ENCODE results near the gene VOPP1.

VOPP1 gene

DNA sequence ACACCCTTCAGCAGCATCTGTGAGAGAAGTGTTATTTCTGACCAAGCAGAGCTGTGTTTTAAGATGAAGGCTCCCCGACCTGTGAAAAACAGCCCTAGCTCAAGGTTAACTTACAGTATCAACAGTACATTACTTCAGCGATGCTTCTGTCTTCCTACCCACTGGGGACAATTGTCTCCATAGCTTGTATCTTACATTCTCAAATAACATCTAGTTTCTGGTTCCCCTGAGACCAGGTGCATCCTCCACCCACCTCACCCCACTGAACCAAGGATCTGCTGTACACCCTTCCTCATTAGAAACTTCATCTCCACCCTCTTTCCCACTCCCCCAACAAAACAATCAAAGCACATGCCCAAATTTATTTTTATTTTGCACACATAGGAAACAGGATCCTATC lies 102.0 kb downstream of the VOPP1 start:
- Histone ChIP-seq H3K9me3 (ENCODE audit: insufficient read depth, low read depth, low read length) (no peaks in the 10 kb centered on the region), H3K4me1 (ENCODE audit: insufficient read depth, low read length, poor library complexity, severe bottlenecking) (no peaks in the 10 kb centered on the region), H3K27me3 (ENCODE audit: insufficient read depth, low read length, poor library complexity, severe bottlenecking) (no peaks in the 10 kb centered on the region), H3K4me2 (ENCODE audit: low read depth, low read length, poor library complexity, severe bottlenecking) (no peak overlapping the region), H3K79me2 (ENCODE audit: insufficient read depth, low read length) (no peaks in the 10 kb centered on the region), H3K4me3 (ENCODE audit: low read length, poor library complexity, severe bottlenecking) (no peak overlapping the region), H3K36me3 (ENCODE audit: insufficient read depth, low read length) (peaks cover 17% of the 10 kb centered on the region; the same call in 1 of the 2 replicates), H3F3A (ENCODE audit: low read depth) (no peaks in the 10 kb centered on the region), H4K20me1 (ENCODE audit: insufficient read depth, low read length, poor library complexity, severe bottlenecking) (no peaks in the 10 kb centered on the region), H3K9ac (ENCODE audit: low read depth, low read length, poor library complexity, severe bottlenecking) (no peak overlapping the region), H3K9me2 (replicated peaks; ENCODE audit: low read depth, low read length) (no peaks in the 10 kb centered on the region), H2AFZ (ENCODE audit: low read length) (no peak overlapping the region)
- TF ChIP-seq, protein P1, sequence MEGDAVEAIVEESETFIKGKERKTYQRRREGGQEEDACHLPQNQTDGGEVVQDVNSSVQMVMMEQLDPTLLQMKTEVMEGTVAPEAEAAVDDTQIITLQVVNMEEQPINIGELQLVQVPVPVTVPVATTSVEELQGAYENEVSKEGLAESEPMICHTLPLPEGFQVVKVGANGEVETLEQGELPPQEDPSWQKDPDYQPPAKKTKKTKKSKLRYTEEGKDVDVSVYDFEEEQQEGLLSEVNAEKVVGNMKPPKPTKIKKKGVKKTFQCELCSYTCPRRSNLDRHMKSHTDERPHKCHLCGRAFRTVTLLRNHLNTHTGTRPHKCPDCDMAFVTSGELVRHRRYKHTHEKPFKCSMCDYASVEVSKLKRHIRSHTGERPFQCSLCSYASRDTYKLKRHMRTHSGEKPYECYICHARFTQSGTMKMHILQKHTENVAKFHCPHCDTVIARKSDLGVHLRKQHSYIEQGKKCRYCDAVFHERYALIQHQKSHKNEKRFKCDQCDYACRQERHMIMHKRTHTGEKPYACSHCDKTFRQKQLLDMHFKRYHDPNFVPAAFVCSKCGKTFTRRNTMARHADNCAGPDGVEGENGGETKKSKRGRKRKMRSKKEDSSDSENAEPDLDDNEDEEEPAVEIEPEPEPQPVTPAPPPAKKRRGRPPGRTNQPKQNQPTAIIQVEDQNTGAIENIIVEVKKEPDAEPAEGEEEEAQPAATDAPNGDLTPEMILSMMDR (conservative IDR thresholded peaks at IDR 0.05; ENCODE audit: low read length), result no peak
- no peak for TF ChIP-seq EZH2phosphoT487 (IDR thresholded peaks at IDR 0.05; ENCODE audit: borderline replicate concordance)

DNA sequence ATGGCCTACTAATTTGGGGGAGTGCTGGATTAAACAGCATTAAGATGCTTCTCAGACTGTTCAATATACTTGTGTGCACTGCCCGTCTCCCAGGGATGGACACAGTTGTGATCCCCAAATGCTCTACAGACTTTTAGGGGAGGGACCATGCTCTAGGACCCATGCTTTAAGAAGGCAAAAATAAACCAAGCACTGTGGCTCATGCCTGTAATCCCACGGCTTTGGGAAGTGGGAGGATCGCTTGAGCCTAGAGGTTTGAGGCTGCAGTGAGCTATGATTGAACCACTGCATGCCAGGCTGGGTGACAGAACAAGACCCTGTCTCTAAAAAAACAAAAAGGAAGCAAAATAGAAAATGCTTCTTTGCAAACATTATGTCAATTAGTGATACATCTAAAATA lies 102.6 kb downstream of the VOPP1 start:
- Histone ChIP-seq H3K9me3 (ENCODE audit: insufficient read depth, low read depth, low read length) (no peaks in the 10 kb centered on the region), H3K36me3 (ENCODE audit: insufficient read depth, low read length) (peaks cover 20% of the 10 kb centered on the region; the same call in 1 of the 2 replicates), H3K4me2 (ENCODE audit: low read depth, low read length, poor library complexity, severe bottlenecking) (no peak overlapping the region), H4K20me1 (ENCODE audit: insufficient read depth, low read length, poor library complexity, severe bottlenecking) (no peaks in the 10 kb centered on the region), H3K27me3 (ENCODE audit: insufficient read depth, low read length, poor library complexity, severe bottlenecking) (no peaks in the 10 kb centered on the region), H3K4me3 (ENCODE audit: low read length, poor library complexity, severe bottlenecking) (no peak overlapping the region), H3F3A (ENCODE audit: low read depth) (no peaks in the 10 kb centered on the region), H3K4me1 (ENCODE audit: insufficient read depth, low read length, poor library complexity, severe bottlenecking) (no peaks in the 10 kb centered on the region), H3K79me2 (ENCODE audit: insufficient read depth, low read length) (no peaks in the 10 kb centered on the region), H2AFZ (ENCODE audit: low read length) (no peak overlapping the region), H3K9ac (ENCODE audit: low read depth, low read length, poor library complexity, severe bottlenecking) (no peak overlapping the region), H3K9me2 (replicated peaks; ENCODE audit: low read depth, low read length) (no peaks in the 10 kb centered on the region)
- no peak for TF ChIP-seq EZH2phosphoT487 (IDR thresholded peaks at IDR 0.05; ENCODE audit: borderline replicate concordance)

DNA sequence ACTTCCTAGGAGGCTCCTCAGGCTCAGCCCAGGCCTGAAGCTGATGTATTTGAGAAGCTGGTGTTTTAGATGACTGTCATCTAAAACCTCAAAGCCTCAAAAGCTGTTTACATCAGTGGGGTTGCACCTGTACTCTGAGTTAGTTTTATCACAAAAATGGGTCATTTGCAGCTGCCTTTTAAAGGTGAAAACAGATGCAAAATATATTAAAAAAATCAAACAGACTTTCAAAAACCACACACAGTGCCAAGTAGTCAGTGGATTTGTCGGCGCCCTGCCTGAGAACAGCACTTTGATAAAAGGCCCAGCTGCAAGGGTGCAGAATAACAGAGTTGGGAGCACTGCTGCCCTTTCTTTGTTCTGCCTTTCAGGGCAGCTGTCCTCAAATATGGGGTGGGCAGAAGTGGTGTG lies 103.0 kb downstream of the VOPP1 start:
- no peaks in the 10 kb centered on the region for H3K4me1 ChIP-seq (ENCODE audit: insufficient read depth, low read length, poor library complexity, severe bottlenecking)
- H3K4me3 ChIP-seq (ENCODE audit: low read length, poor library complexity, severe bottlenecking), result no peak overlapping the region
- no peak overlapping the region for H3K9ac ChIP-seq (ENCODE audit: low read depth, low read length, poor library complexity, severe bottlenecking)
- H2AFZ ChIP-seq (ENCODE audit: low read length), result no peak overlapping the region
- peaks cover 25% of the 10 kb centered on the region; the same call in 1 of the 2 replicates for H3K36me3 ChIP-seq (ENCODE audit: insufficient read depth, low read length)
- H3K9me3 ChIP-seq (ENCODE audit: insufficient read depth, low read depth, low read length), result no peaks in the 10 kb centered on the region
- H3F3A ChIP-seq (ENCODE audit: low read depth), result no peaks in the 10 kb centered on the region
- no peaks in the 10 kb centered on the region for H3K79me2 ChIP-seq (ENCODE audit: insufficient read depth, low read length)
- H4K20me1 ChIP-seq (ENCODE audit: insufficient read depth, low read length, poor library complexity, severe bottlenecking), result no peaks in the 10 kb centered on the region
- no peaks in the 10 kb centered on the region for H3K9me2 ChIP-seq (replicated peaks; ENCODE audit: low read depth, low read length)
- TF ChIP-seq EZH2phosphoT487 (IDR thresholded peaks at IDR 0.05; ENCODE audit: borderline replicate concordance), result no peak
- TF ChIP-seq, protein P1 (conservative IDR thresholded peaks at IDR 0.05; ENCODE audit: low read length), result no peak
- no peak overlapping the region for H3K4me2 ChIP-seq (ENCODE audit: low read depth, low read length, poor library complexity, severe bottlenecking)
- no peaks in the 10 kb centered on the region for H3K27me3 ChIP-seq (ENCODE audit: insufficient read depth, low read length, poor library complexity, severe bottlenecking)

DNA sequence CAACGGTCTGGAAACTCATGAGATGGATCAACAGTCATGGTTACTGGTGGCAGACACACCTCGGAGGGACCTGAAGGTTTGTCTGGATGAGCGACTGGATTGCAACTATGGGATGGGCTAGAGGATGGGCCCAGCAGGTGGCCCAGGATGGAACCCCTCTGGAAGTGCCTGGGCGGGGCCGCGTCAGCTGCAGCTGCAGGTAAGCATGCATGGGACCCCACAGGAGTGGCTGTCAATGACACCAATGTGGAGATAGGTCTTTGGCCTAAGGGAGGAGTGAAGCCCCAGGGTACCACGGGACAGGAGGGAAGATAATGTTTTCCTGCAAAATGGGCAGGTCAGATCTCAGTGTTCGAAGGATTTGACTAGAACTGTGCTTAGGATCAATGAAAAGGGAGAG lies 103.8 kb downstream of the VOPP1 start:
- peaks cover 29% of the 10 kb centered on the region; the same call in 1 of the 2 replicates for H3K36me3 ChIP-seq (ENCODE audit: insufficient read depth, low read length)
- H3K4me3 ChIP-seq (ENCODE audit: low read length, poor library complexity, severe bottlenecking), result no peak overlapping the region
- H2AFZ ChIP-seq (ENCODE audit: low read length), result no peak overlapping the region
- H3K4me1 ChIP-seq (ENCODE audit: insufficient read depth, low read length, poor library complexity, severe bottlenecking), result no peaks in the 10 kb centered on the region
- H3F3A ChIP-seq (ENCODE audit: low read depth), result no peaks in the 10 kb centered on the region
- no peaks in the 10 kb centered on the region for H3K9me2 ChIP-seq (replicated peaks; ENCODE audit: low read depth, low read length)
- no peak overlapping the region for H3K4me2 ChIP-seq (ENCODE audit: low read depth, low read length, poor library complexity, severe bottlenecking)
- no peaks in the 10 kb centered on the region for H3K27me3 ChIP-seq (ENCODE audit: insufficient read depth, low read length, poor library complexity, severe bottlenecking)
- TF ChIP-seq, protein P1 (conservative IDR thresholded peaks at IDR 0.05; ENCODE audit: low read length), result no peak
- no peak for TF ChIP-seq EZH2phosphoT487 (IDR thresholded peaks at IDR 0.05; ENCODE audit: borderline replicate concordance)
- no peaks in the 10 kb centered on the region for H3K79me2 ChIP-seq (ENCODE audit: insufficient read depth, low read length)
- H3K9me3 ChIP-seq (ENCODE audit: insufficient read depth, low read depth, low read length), result no peaks in the 10 kb centered on the region
- no peak overlapping the region for H3K9ac ChIP-seq (ENCODE audit: low read depth, low read length, poor library complexity, severe bottlenecking)
- H4K20me1 ChIP-seq (ENCODE audit: insufficient read depth, low read length, poor library complexity, severe bottlenecking), result no peaks in the 10 kb centered on the region
